ENCODE data around the gene VSTM2B.

The VSTM2B gene

DNA sequence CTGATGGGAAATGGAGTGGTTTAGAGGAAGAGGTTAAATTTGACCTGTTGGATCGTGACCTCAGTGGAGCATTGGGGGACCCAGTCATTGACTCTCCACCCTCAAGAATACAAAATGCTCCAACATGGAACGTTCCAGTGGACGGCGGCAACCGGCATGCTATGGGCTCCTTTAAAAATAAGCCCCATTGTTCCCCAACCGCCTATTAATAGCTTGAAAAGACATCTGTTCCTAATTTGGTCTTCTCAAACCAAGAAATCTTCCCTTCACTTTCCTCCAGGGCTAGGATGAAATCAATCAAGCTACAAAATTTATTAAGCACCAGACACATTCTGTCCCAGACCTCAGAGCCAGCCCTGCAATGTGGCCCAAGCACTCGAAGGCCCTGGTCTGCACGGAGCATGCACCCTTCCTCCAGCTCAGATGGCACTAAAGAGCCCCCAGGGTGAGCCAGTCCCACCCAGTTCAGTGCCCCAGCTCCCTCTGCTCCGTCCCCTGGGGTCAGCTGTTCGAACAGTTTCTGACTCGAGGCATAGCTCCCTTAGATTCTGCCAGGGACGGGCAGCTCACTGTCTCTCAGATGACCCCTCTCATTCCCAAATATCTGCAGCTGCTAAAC is 22.5 kb upstream of the VSTM2B start:
- no peak for ATAC-seq
- Mint-ChIP-seq H3K4me3 (no peak overlapping the region), H3K27ac (no peak overlapping the region), H3K9me3 (no peaks in the 10 kb centered on the region), H3K36me3 (ENCODE audit: low read depth) (no peaks in the 10 kb centered on the region), H3K27me3 (peaks cover 2% of the 10 kb centered on the region), H3K4me1 (no peaks in the 10 kb centered on the region)
- DNase-seq, result no peak

DNA sequence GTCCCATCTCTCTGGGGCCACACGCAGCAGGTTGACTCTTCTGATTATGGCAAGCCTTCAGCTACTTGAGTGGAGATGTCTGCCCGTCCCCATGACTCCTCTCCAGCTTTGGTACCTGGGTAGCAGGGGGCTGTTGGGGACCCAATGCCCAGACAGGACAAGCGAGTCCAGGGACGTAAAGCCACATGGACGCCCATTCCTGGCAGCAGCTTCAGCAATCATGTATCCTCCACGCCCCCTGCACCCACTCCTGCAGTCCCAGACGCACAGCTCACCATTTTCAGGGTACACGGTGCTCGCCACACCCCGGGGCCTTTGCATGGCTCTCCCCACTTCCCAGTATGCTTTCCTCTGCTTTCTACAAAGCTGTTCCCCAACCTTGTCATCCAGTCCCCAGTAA is 22.0 kb upstream of the VSTM2B start:
- no peak overlapping the region for H3K27ac Mint-ChIP-seq
- H3K9me3 Mint-ChIP-seq, result no peaks in the 10 kb centered on the region
- ATAC-seq, result no peak
- DNase-seq, result no peak
- no peaks in the 10 kb centered on the region for H3K36me3 Mint-ChIP-seq (ENCODE audit: low read depth)
- peaks cover 2% of the 10 kb centered on the region for H3K27me3 Mint-ChIP-seq
- no peaks in the 10 kb centered on the region for H3K4me1 Mint-ChIP-seq
- no peak overlapping the region for H3K4me3 Mint-ChIP-seq

- Mint-ChIP-seq H3K27me3 (peaks cover 6% of the 10 kb centered on the region), H3K36me3 (ENCODE audit: low read depth) (no peaks in the 10 kb centered on the region), H3K9me3 (no peaks in the 10 kb centered on the region), H3K4me3 (no peak overlapping the region), H3K27ac (no peak overlapping the region), H3K4me1 (no peaks in the 10 kb centered on the region)
- DNase-seq, result no peak
- no peak for ATAC-seq
These were observed 21.3 kb upstream of the VSTM2B start for GRCh38 chr19:29504454-29504853.

DNA sequence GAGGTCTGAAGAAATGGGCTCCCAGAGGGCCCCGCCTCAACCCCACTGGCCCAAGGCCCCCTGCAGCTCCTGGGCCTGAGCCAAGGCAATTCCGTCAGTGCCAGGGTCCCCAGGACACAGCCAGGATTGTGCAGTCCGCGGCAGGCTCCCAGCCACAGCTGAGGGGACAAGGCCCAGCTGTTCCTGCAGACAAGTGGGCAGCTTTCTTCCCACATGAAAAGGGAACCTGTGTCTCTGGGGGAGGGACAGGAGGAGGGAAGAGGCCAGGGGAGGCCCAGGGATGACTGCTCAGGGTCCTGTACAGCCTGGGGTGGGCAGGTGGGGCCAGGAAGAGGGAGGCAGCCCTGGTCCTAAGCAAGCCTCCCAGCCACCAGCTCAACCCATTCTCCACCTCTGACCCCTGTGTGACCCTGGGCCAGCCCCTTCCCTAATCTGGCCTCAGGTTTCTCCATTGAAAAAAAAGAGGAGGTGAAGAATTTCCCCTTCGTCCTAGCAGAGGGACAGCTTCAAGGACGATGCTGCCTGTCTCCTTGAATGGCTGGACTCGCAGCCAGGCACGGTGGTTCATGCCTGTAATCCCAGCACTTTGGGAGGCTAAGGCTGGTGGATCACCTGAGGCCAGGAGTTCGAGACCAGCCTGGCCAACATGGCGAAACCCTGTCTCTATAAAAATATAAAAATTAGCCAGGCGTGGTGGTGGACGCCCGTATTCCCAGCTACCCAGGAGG is 20.5 kb upstream of the VSTM2B start:
- Mint-ChIP-seq H3K36me3 (ENCODE audit: low read depth) (no peaks in the 10 kb centered on the region), H3K4me1 (no peaks in the 10 kb centered on the region), H3K27ac (no peak overlapping the region), H3K4me3 (no peak overlapping the region), H3K27me3 (peaks cover 12% of the 10 kb centered on the region), H3K9me3 (no peaks in the 10 kb centered on the region)
- DNase-seq (no peak), ATAC-seq (no peak)

GRCh38 chr19:29506619-29506911 is 19.2 kb upstream of the VSTM2B start:
- Mint-ChIP-seq H3K4me3 (no peak overlapping the region), H3K27me3 (peaks cover 15% of the 10 kb centered on the region)

GRCh38 chr19:29507081-29507860 is 18.5 kb upstream of the VSTM2B start:
- no peaks in the 10 kb centered on the region for H3K36me3 Mint-ChIP-seq (ENCODE audit: low read depth)
- H3K4me3 Mint-ChIP-seq, result no peak overlapping the region
- H3K27ac Mint-ChIP-seq, result no peak overlapping the region
- no peaks in the 10 kb centered on the region for H3K9me3 Mint-ChIP-seq
- H3K27me3 Mint-ChIP-seq, result peaks cover 19% of the 10 kb centered on the region
- DNase-seq, result no peak
- no peak for ATAC-seq
- H3K4me1 Mint-ChIP-seq, result no peaks in the 10 kb centered on the region

More at GRCh38 chr19:29506619-29506911, 19.2 kb upstream of the VSTM2B start:
- no peak overlapping the region for H3K27ac Mint-ChIP-seq
- ATAC-seq (no peak), DNase-seq (no peak)
- H3K4me1 Mint-ChIP-seq, result no peaks in the 10 kb centered on the region
- no peaks in the 10 kb centered on the region for H3K9me3 Mint-ChIP-seq
- H3K36me3 Mint-ChIP-seq (ENCODE audit: low read depth), result no peaks in the 10 kb centered on the region

DNA sequence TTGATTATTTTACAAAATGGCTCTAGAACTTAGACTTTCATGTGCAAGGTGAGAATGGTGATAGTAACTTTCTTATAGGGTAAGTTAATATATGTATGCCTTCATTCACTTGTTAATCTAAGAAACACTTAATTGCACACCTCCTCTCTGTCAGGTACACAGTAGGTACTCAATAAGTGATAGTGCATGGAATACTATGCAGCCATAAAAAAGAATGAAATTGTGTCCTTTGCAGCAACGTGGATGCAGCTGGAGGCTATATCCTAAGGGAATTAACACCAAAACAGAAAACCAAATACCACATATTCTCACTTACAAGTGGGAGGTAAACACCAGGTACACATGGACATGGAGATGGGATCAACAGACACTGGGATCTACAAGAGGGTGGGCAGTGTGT is 17.6 kb upstream of the VSTM2B start:
- no peaks in the 10 kb centered on the region for H3K9me3 Mint-ChIP-seq

GRCh38 chr19:29509456-29509855 is 16.3 kb upstream of the VSTM2B start:
- Mint-ChIP-seq H3K4me1 (no peaks in the 10 kb centered on the region), H3K36me3 (ENCODE audit: low read depth) (no peaks in the 10 kb centered on the region), H3K9me3 (no peaks in the 10 kb centered on the region), H3K27ac (no peak overlapping the region), H3K27me3 (peaks cover 21% of the 10 kb centered on the region), H3K4me3 (no peak overlapping the region)
- DNase-seq, result no peak
- ATAC-seq, result no peak

More for the DNA sequence above, 17.6 kb upstream of the VSTM2B start:
- Mint-ChIP-seq H3K4me1 (no peaks in the 10 kb centered on the region), H3K27ac (no peak overlapping the region), H3K36me3 (ENCODE audit: low read depth) (no peaks in the 10 kb centered on the region), H3K4me3 (no peak overlapping the region), H3K27me3 (peaks cover 21% of the 10 kb centered on the region)
- no peak for ATAC-seq
- no peak for DNase-seq

DNA sequence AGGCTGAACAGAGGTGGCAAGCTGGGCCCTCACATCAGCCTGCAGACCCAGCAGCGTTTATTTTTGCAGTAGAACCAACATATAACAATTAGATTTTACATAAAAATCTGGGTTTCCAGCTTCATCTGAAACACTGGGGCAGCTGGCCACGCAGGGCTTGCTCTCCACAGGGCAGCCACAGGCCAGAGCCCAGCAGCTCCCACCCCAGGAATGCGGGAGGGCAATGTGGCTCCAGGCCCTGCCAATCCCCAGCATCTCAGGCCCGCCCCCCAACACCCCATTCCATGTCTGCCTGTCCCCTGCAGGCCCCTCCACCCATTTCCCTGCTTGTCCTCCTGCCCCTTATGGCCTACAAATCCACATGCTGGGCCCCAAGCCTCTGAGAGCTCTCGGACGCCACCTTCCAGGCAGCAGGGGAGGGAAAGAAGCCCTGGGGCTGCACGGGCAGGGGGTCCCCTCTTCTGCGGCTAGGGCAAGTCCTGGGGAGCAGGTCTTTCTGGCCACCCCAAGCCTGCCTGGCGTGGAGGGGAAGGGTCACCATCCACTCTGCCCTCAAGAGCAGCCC is 15.0 kb upstream of the VSTM2B start:
- Mint-ChIP-seq H3K4me3 (no peak overlapping the region), H3K9me3 (no peaks in the 10 kb centered on the region), H3K27me3 (peaks cover 21% of the 10 kb centered on the region), H3K4me1 (no peaks in the 10 kb centered on the region), H3K27ac (no peak overlapping the region), H3K36me3 (ENCODE audit: low read depth) (no peaks in the 10 kb centered on the region)
- ATAC-seq (no peak), DNase-seq (no peak)

GRCh38 chr19:29511768-29512167 is 14.0 kb upstream of the VSTM2B start:
- Mint-ChIP-seq H3K27ac (no peak overlapping the region), H3K4me3 (no peak overlapping the region), H3K9me3 (no peaks in the 10 kb centered on the region)

DNA sequence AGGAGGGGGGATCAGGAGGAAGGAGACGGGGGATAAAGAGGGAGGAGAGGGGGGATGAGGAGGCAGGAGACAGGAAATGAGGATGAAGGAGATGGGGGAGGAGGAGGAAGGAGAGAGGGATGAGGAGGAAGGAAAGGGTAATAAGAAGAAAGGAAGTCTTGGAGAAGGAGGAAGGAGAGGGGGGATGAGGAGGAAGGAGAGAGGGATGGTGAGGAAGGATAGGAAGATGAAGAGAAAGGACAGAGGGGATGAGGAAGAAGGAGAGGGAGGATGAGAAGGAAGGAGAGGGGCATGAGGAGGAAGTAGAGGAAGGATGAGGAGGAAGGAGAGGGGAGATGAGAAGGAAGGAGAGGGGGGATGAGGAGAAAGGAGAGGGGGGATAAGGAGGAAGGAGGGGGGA is 13.0 kb upstream of the VSTM2B start:
- ATAC-seq (no peak), DNase-seq (no peak)
- no peaks in the 10 kb centered on the region for H3K36me3 Mint-ChIP-seq (ENCODE audit: low read depth)
- H3K27me3 Mint-ChIP-seq, result peaks cover 21% of the 10 kb centered on the region
- no peak overlapping the region for H3K27ac Mint-ChIP-seq
- no peak overlapping the region for H3K4me3 Mint-ChIP-seq
- H3K4me1 Mint-ChIP-seq, result no peaks in the 10 kb centered on the region
- H3K9me3 Mint-ChIP-seq, result no peaks in the 10 kb centered on the region

More at GRCh38 chr19:29511768-29512167, 14.0 kb upstream of the VSTM2B start:
- Mint-ChIP-seq H3K36me3 (ENCODE audit: low read depth) (no peaks in the 10 kb centered on the region), H3K4me1 (no peaks in the 10 kb centered on the region), H3K27me3 (peaks cover 21% of the 10 kb centered on the region)
- no peak for DNase-seq
- no peak for ATAC-seq

DNA sequence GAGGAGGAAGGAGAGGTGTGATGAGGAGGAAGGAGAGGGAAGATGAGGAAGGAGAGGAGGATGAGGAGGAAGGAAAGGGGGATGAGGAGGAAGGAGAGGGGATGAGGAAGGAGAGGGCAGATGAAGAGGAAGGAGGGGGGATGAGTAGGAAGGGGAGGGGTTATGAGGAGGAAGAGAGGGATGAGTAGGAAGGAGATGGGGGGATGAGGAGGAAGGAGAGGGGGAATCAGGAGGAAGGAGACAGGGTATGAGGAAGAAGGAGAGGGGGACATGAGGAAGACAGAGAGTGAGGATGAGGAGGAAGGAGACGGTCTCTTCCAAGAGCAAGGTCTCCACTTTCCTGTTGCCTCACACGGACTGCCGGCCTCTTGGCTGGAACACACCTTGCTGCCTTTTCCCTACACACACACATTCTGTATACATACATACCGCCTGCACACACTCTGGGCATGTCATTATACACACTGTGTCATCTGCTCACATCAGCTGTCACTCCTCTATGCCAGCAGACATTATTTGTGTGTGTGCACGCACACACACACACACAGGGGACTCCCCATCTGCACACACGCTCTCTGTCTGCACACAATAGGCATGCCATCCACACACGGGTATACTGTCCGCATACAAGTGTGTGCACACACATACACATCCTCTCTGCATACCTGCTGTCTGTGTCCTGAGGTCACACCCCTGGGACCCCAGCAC is 11.1 kb upstream of the VSTM2B start:
- no peaks in the 10 kb centered on the region for H3K36me3 Mint-ChIP-seq (ENCODE audit: low read depth)
- ATAC-seq (peak; percentile 37), DNase-seq (no peak)
- H3K4me3 Mint-ChIP-seq, result no peak overlapping the region
- H3K4me1 Mint-ChIP-seq, result no peaks in the 10 kb centered on the region
- H3K9me3 Mint-ChIP-seq, result no peaks in the 10 kb centered on the region
- no peak overlapping the region for H3K27ac Mint-ChIP-seq
- peaks cover 17% of the 10 kb centered on the region for H3K27me3 Mint-ChIP-seq

GRCh38 chr19:29515233-29515619 is 10.6 kb upstream of the VSTM2B start:
- no peaks in the 10 kb centered on the region for H3K4me1 Mint-ChIP-seq
- DNase-seq (no peak), ATAC-seq (no peak)
- no peaks in the 10 kb centered on the region for H3K9me3 Mint-ChIP-seq
- H3K27ac Mint-ChIP-seq, result no peak overlapping the region
- H3K36me3 Mint-ChIP-seq (ENCODE audit: low read depth), result no peaks in the 10 kb centered on the region
- no peak overlapping the region for H3K4me3 Mint-ChIP-seq
- peaks cover 11% of the 10 kb centered on the region for H3K27me3 Mint-ChIP-seq

- H3K36me3 Mint-ChIP-seq (ENCODE audit: low read depth), result no peaks in the 10 kb centered on the region
- no peaks in the 10 kb centered on the region for H3K4me1 Mint-ChIP-seq
- H3K9me3 Mint-ChIP-seq, result no peaks in the 10 kb centered on the region
- no peak overlapping the region for H3K27ac Mint-ChIP-seq
- H3K4me3 Mint-ChIP-seq, result no peak overlapping the region
- no peak for DNase-seq
- H3K27me3 Mint-ChIP-seq, result peaks cover 12% of the 10 kb centered on the region
- ATAC-seq, result no peak
These were observed 10.0 kb upstream of the VSTM2B start for GRCh38 chr19:29515706-29516357.

All from activated naive CD8-positive, alpha-beta T cell treated with anti-CD3 and anti-CD28 coated beads, Interleukin-2, amount 50 U/mL, for 24 hours (primary cell).